ENCODE results near the gene DRAM2. TPM values are rescaled to one million over a fixed set of nuclear protein-coding genes. Genes with fewer than 3 reads are reported as not detected.

Gene DRAM2
- total RNA-seq, 2 experiments from 2014 or later = 25.6 to 26.8 TPM

GRCh38 chr1:111154021-111154999 lies 14.4 kb upstream of the DRAM2 start:
- Mint-ChIP-seq H3K36me3 (peaks cover 66% of the 10 kb centered on the region), H3K4me1 (peaks cover 57% of the 10 kb centered on the region), H3K4me3 (no peak overlapping the region), H3K9me3 (peaks cover 2% of the 10 kb centered on the region), H3K27me3 (no peaks in the 10 kb centered on the region), H3K27ac (no peak overlapping the region)
- DNase-seq = no peak

- Mint-ChIP-seq H3K27ac (no peak overlapping the region), H3K36me3 (peaks cover 77% of the 10 kb centered on the region), H3K27me3 (no peaks in the 10 kb centered on the region), H3K4me1 (peaks cover 75% of the 10 kb centered on the region), H3K4me3 (no peak overlapping the region), H3K9me3 (peaks cover 2% of the 10 kb centered on the region)
- DNase-seq = no peak
Measured at GRCh38 chr1:111151838-111152237, 11.9 kb upstream of the DRAM2 start.

GRCh38 chr1:111148376-111148881 lies 8.5 kb upstream of the DRAM2 start:
- peaks cover 56% of the 10 kb centered on the region for H3K36me3 Mint-ChIP-seq
- no peak for DNase-seq
- H3K27ac Mint-ChIP-seq = peak overlapping the region; percentile 61
- no peak overlapping the region for H3K4me3 Mint-ChIP-seq
- H3K27me3 Mint-ChIP-seq = no peaks in the 10 kb centered on the region
- no peaks in the 10 kb centered on the region for H3K9me3 Mint-ChIP-seq
- H3K4me1 Mint-ChIP-seq = peaks cover 80% of the 10 kb centered on the region

GRCh38 chr1:111147948-111148347 lies 8.1 kb upstream of the DRAM2 start:
- Mint-ChIP-seq H3K9me3 (no peaks in the 10 kb centered on the region), H3K27me3 (no peaks in the 10 kb centered on the region), H3K36me3 (peaks cover 51% of the 10 kb centered on the region), H3K4me1 (peaks cover 81% of the 10 kb centered on the region), H3K27ac (no peak overlapping the region), H3K4me3 (peak overlapping the region; percentile 7)
- DNase-seq = no peak

GRCh38 chr1:111145963-111146768 lies 6.3 kb upstream of the DRAM2 start:
- H3K36me3 Mint-ChIP-seq = peaks cover 39% of the 10 kb centered on the region
- no peaks in the 10 kb centered on the region for H3K9me3 Mint-ChIP-seq
- H3K4me1 Mint-ChIP-seq = peaks cover 77% of the 10 kb centered on the region
- H3K4me3 Mint-ChIP-seq = peak overlapping the region; percentile 24
- no peak for DNase-seq
- H3K27me3 Mint-ChIP-seq = no peaks in the 10 kb centered on the region
- peak overlapping the region; percentile 76 for H3K27ac Mint-ChIP-seq

- H3K27ac Mint-ChIP-seq = peak overlapping the region; percentile 75
Measured at GRCh38 chr1:111145542-111145941, 5.6 kb upstream of the DRAM2 start.

GRCh38 chr1:111142356-111142975 lies 2.6 kb upstream of the DRAM2 start:
- DNase-seq = no peak
- Mint-ChIP-seq H3K4me1 (peaks cover 62% of the 10 kb centered on the region), H3K27me3 (no peaks in the 10 kb centered on the region), H3K36me3 (peaks cover 12% of the 10 kb centered on the region), H3K4me3 (peak overlapping the region; percentile 33), H3K9me3 (no peaks in the 10 kb centered on the region), H3K27ac (no peak overlapping the region)

More at GRCh38 chr1:111145542-111145941, 5.6 kb upstream of the DRAM2 start:
- H3K27me3 Mint-ChIP-seq = no peaks in the 10 kb centered on the region
- peaks cover 76% of the 10 kb centered on the region for H3K4me1 Mint-ChIP-seq
- no peak for DNase-seq
- peaks cover 34% of the 10 kb centered on the region for H3K36me3 Mint-ChIP-seq
- H3K4me3 Mint-ChIP-seq = peak overlapping the region; percentile 9
- H3K9me3 Mint-ChIP-seq = no peaks in the 10 kb centered on the region

- H3K36me3 Mint-ChIP-seq = peaks cover 16% of the 10 kb centered on the region
- H3K27ac Mint-ChIP-seq = peak overlapping the region; percentile 58
- no peaks in the 10 kb centered on the region for H3K9me3 Mint-ChIP-seq
- peak overlapping the region; percentile 94 for H3K4me3 Mint-ChIP-seq
- DNase-seq = no peak
- peaks cover 54% of the 10 kb centered on the region for H3K4me1 Mint-ChIP-seq
- no peaks in the 10 kb centered on the region for H3K27me3 Mint-ChIP-seq
Measured at GRCh38 chr1:111141245-111142220, 1.6 kb upstream of the DRAM2 start.

- Mint-ChIP-seq H3K27me3 (no peaks in the 10 kb centered on the region), H3K36me3 (peaks cover 19% of the 10 kb centered on the region), H3K4me3 (peak overlapping the region; percentile 94), H3K9me3 (no peaks in the 10 kb centered on the region), H3K27ac (peak overlapping the region; percentile 58), H3K4me1 (peaks cover 45% of the 10 kb centered on the region)
- no peak for DNase-seq
Measured at GRCh38 chr1:111140680-111140967, 731 bp upstream of the DRAM2 start.

- DNase-seq = peak; percentile 36
- H3K36me3 Mint-ChIP-seq = peaks cover 25% of the 10 kb centered on the region
- H3K27me3 Mint-ChIP-seq = no peaks in the 10 kb centered on the region
- H3K4me1 Mint-ChIP-seq = peaks cover 46% of the 10 kb centered on the region
- H3K9me3 Mint-ChIP-seq = no peaks in the 10 kb centered on the region
- H3K27ac Mint-ChIP-seq = peak overlapping the region; percentile 90
- peak overlapping the region; percentile 94 for H3K4me3 Mint-ChIP-seq
Measured at GRCh38 chr1:111139324-111139955, 453 bp downstream of the DRAM2 start.

GRCh38 chr1:111133866-111134265 lies 6.0 kb downstream of the DRAM2 start:
- Mint-ChIP-seq H3K27ac (peak overlapping the region; percentile 36), H3K36me3 (peaks cover 47% of the 10 kb centered on the region), H3K27me3 (no peaks in the 10 kb centered on the region), H3K4me1 (peaks cover 36% of the 10 kb centered on the region), H3K4me3 (no peak overlapping the region), H3K9me3 (no peaks in the 10 kb centered on the region)
- DNase-seq = no peak

GRCh38 chr1:111131693-111132092 lies 8.2 kb downstream of the DRAM2 start:
- Mint-ChIP-seq H3K4me3 (no peak overlapping the region), H3K27me3 (no peaks in the 10 kb centered on the region), H3K27ac (peak overlapping the region; percentile 41), H3K36me3 (peaks cover 50% of the 10 kb centered on the region), H3K4me1 (peaks cover 39% of the 10 kb centered on the region), H3K9me3 (no peaks in the 10 kb centered on the region)
- DNase-seq = no peak

- Mint-ChIP-seq H3K27ac (peak overlapping the region; percentile 59), H3K4me3 (no peak overlapping the region), H3K9me3 (no peaks in the 10 kb centered on the region), H3K4me1 (peaks cover 34% of the 10 kb centered on the region), H3K36me3 (peaks cover 39% of the 10 kb centered on the region), H3K27me3 (no peaks in the 10 kb centered on the region)
- DNase-seq = no peak
Measured at GRCh38 chr1:111129376-111129775, 10.5 kb downstream of the DRAM2 start.
